Measurements from ENCODE around the gene ACACA. TPM values are rescaled to one million over a fixed set of nuclear protein-coding genes. Genes with fewer than 3 reads are reported as not detected.
A peak's percentile ranks its signal among the peaks of the same experiment; 100 is the strongest.

The ACACA gene
- total RNA-seq, 1 donor from 2014 or later, result 85.3 TPM

DNA sequence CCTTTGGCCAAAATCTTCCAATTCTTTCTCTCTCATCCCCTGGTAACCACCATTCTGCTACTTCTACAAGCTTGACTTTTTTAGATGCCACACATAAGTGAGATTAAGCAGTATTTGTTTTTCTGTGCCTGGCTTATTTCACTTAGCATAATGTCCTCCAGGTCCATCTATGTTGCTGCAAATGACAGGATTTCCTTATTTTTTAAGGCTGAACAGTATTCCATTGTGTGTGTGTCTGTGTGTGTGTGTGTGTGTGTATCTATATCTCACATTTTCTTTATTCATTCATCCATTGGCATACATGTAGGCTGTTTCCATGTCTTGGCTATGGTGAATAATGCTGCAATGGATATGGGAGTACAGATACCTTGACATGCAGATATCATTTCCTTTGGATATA is 6.1 kb downstream of the ACACA start:
- no peak for DNase-seq (ENCODE audit: low spot score)
- intact Hi-C loops (cut with DNase I), result no loop called here
- ATAC-seq, result no peak

DNA sequence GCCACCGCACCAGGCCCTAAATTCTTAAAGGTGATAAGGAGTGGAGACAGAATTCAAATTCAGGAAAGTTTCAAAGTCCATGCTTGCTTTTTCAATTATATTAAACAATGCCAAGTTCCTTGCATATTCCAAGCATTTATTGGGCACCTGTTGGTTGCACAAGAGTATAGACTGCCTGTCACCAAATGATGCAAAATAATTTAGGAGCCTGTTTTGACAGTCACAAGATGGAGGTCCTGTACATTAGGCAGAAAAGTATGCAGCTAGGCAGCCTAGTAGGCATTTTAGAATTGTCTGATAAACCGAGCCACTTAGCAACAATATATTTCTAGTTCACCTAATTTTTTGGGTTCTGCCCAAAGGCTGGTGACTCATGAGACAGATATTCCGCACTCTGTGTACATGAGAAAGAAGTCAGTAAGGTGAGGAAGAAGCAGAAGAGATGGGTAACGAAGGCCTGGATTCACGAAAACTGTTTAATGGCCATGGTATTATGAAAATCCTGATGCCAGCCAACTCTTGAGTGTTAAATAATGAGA is 7.3 kb downstream of the ACACA start:
- no peak for DNase-seq (ENCODE audit: low spot score)
- intact Hi-C loops (cut with DNase I), result no loop called here
- no peak for ATAC-seq

DNA sequence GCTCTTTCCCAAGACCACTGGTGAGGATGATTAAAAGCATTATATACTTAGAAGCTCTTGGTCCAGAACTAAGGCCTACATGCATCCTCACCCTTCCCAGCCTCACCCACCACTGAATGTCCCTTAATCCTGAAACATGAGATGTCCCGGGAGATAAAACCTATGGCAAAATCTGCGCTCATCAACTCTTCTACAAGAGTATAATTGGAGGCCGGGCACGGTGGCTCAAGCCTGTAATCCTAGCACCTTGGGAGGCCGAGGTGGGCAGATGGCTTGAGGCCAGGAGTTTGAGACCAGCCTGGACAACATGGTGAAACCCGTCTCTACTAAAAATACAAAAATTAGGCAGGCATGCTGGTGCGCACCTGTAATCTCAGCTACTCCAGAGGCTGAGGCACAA is 13.3 kb downstream of the ACACA start:
- DNase-seq (ENCODE audit: low spot score) (no peak), ATAC-seq (no peak)

DNA sequence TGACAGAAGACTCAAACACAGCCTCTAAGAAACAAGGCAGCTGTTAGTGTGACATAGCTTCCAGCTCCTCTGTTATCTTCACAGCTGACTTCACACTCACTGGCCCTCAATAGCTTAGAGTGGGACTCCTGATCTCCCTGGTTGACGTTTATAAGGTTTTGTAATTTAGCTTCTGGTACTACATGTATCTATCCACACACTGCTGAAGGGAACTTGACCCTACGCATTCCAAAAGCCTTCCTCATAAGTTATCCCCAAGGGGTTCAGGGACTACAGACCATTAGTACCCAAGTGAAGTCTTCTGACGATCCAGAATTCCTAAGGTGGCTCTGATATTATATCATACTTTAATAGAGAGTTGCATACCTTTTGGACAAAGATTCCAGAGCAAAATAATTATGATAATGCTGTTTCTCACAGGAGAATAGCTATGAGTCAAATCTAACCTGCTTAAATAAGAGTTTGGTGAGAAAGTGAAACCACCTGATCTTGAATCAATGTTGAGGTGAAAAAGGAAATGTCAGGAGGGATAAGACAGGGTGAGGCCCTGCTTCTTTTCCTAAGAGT is 14.5 kb downstream of the ACACA start:
- no peak for DNase-seq (ENCODE audit: low spot score)
- peak; percentile 62 for ATAC-seq
- intact Hi-C loops (cut with DNase I), result no loop called here

More for the DNA sequence above, 13.3 kb downstream of the ACACA start:
- intact Hi-C loops (cut with DNase I), result no loop called here

DNA sequence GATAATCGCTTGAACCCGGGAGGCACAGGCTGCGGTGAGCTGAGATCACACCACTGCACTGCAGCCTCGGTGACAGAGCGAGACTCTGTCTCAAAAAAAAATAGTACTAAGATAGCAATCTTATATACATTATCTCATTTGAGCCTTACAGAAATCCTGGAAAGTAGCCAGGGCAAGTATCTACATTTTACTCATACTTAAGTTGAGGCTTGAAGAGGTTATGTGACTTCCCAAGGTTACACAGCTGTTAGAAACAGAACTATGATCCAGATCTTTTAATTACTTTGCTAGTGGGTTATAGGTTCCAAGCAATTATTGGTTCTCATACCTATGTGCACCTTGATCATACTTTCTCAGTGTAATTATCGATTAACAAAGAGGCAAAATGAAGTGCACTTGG is 15.5 kb downstream of the ACACA start:
- intact Hi-C loops (cut with DNase I), result no loop called here
- ATAC-seq (no peak), DNase-seq (ENCODE audit: low spot score) (no peak)

DNA sequence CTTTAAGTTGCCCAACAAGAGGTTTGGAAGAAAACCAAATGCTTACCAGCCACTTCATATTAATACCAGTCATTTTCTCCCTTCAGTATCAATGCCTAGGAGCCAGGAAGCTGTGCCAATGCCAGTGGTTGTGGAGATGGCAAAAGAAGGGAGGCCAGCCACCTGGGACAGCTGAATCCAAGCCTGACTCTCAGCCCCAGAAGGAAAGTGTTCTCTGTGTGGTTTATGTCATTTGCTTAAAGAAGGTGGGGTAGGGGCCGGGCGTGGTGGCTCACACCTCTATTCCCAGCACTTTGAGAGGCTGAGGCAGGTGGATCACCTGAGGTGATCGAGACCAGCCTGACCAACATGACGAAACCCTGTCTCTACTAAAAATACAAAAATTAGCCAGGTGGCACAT is 17.5 kb downstream of the ACACA start:
- ATAC-seq, result no peak
- intact Hi-C loops (cut with DNase I), result no loop called here
- no peak for DNase-seq (ENCODE audit: low spot score)

DNA sequence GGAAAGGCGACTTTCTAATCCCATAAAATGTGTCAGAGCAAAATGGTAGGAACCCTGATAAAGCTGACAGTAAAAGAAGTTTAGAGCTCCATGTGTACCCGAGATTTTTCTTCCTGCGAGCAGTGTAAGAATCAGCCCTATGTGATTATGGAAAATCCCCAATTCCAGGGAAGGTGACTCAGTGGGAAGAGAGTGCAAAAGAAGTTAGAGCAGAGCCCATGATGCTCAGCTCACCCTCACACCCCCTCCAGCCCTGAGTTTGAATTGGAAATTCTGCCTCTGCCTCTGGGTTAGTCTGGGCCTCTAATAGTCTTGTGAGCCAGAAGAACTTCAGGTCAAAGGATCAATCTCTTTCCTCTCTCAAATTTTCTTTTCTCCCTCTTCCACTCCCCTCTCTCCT is 18.4 kb downstream of the ACACA start:
- intact Hi-C loops (cut with DNase I), result no loop called here
- no peak for ATAC-seq
- DNase-seq (ENCODE audit: low spot score), result no peak

DNA sequence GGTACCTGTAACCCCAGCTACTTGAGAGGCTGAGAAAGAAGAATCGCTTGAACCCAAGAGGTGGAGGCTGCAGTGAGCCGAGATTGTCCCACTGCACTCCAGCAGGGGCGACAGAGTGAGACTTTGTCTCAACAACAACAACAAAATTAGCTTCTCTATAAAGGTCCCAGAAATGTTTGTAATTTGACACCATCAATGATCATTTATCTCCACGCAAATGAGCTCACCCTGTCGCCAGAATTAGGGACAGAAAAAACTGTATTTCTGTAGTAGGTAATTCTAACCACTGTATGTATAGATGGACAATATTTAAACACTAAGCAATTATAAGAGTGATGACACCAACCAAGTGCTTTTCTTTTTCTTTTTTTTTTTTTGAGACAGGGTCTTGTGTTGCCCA is 20.2 kb downstream of the ACACA start:
- intact Hi-C loops (cut with DNase I), result no loop called here
- ATAC-seq (no peak), DNase-seq (ENCODE audit: low spot score) (no peak)

DNA sequence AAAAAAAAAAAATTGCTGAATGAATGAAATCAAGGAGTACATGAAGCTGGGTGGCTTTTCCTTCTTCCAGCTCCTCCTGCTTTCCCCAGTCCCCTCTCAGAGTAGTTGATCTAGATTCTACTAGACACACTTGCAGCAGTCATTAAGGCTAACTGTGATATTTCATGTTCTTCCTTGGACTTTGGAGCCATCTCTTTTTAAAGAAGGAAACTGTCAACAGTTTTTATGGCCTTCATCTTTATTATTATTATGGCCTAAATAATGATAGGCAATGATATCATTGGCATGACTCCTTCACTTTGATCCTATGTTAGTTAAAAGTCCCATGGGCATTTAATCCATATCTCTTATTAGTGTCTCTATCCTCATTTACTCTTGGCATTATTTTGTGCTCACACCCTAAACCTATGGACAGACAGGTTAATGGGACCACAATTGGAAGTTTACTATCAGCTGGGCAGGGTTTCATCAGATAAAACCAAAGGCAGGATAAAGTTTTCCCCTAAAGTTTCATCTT is 21.1 kb downstream of the ACACA start:
- ATAC-seq (no peak), DNase-seq (ENCODE audit: low spot score) (no peak)
- intact Hi-C loops (cut with DNase I), result no loop called here

DNA sequence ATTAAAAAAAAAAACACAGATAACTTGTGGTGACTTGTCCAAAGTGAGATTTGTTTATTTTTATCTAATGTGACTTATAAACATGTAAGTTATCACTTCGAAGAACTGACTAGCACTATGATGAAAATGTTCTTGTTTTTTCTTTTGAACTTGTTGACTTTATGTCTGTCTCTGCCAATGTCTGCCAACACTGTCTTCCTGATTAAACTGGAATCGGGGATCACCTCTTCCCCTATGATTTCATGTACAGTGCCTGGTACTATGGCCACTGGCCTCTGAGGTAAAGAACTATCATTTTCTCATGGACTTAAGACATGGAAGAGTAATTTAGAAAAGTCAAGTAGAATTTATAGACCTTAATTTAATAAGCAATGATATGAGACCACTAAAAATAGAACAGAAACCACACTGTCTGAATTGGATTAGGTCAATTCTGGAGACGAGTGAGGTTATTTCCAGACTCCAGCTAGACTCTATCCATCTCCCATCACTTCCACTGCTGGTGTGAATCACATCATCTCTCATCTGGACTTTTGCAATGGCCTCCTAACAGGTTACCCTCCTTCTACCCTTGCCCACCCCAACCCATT is 22.0 kb downstream of the ACACA start:
- intact Hi-C loops (cut with DNase I), result no loop called here
- DNase-seq (ENCODE audit: low spot score) (no peak), ATAC-seq (no peak)

DNA sequence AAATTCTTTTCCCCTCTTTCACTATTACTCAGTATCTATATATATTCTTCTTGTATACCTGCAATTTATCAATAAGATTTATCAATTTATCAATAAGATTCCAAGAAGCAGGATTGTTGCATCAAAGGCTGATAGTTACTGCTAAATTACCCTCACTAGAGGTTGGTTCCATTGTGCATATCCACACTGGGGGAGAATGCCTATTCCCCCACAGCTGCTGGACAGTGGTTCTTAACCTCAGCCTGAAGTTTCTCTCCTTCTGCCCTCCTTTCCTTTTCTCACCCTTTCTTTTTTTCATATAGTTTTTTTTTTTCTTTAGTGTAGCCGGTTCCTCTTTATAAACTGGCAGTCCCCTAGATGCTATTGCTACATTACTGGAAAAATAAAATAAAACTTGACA is 24.6 kb downstream of the ACACA start:
- no peak for ATAC-seq
- intact Hi-C loops (cut with DNase I), result no loop called here
- DNase-seq (ENCODE audit: low spot score), result no peak

DNA sequence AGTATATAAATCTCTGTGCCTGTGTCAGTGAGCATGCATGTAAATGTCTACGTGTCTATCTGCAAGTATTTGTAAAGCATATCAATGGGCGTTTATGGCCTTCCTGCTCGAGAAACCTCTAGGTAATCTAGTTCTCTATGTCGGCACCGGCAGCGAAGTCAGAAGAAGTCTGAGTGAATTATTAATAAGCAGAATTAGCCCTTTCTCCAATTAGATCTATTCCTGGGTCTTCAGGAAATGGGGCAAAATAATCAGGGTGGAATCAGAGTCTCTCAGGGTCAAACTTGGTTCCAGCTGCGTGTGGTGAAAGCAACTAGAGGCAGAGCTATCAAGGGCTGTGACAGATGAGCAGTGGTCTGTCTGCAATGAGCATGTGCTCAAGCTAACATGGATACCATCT is 30.9 kb downstream of the ACACA start, which contains the start of gene C17orf78:
C17orf78 (plus strand) TSS at position 280 of the 400 bp plus-strand sequence; CDS start at position 388, 108 bp downstream.
- no peak for DNase-seq (ENCODE audit: low spot score)
- ATAC-seq, result no peak
- intact Hi-C loops (cut with DNase I), result no loop called here

DNA sequence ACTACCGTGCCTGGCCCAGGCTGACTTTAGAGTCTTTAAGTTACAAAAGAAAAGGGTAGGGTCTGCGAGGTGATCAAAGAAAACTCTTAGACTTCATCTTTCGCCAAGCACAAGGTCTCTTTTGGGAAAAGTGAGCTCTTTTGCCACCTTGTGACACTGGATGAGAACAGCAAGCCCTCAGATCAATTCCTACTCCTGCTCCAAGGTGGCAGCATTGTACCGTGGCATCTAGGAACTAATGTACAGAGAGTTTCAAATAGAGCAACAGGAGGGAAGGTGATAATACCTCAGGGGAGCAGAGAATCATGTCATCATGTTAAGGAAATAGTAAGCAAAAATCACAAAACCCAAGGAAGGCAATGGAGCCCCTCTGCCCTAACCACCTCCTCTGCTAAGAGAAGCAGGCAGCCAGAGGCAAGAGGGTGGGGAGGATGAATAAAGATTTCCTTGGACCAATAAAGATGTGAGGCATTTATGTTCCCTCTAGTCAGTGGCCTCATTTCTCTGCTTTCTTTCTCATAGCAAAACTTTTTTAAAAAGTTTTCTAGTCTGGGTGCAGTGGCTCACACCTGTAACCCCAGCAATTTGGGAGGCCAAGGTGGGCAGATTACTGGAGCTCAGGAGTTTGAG is 33.0 kb downstream of the ACACA start:
- ATAC-seq, result peak; percentile 90
- intact Hi-C loops (cut with DNase I), result no loop called here
- no peak for DNase-seq (ENCODE audit: low spot score)

DNA sequence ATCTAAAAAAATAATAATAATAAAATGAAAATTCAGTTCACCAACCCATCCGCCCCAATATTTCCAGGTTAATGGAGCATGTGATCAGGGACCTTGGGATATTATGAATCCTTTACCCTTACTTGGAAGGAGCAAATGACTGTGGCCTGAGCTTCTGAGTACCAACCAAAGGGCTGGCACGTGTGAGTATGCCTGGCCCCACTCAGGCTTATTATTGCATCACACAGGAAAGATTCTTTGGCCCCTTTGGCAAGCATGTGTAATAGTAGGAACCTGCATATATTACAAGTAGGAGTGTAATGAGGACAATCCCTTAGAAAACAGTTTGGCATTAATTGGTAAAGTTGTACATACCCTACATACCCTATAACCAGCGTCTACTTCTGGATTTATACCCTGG is 38.1 kb downstream of the ACACA start:
- intact Hi-C loops (cut with DNase I), result no loop called here
- no peak for ATAC-seq
- no peak for DNase-seq (ENCODE audit: low spot score)

DNA sequence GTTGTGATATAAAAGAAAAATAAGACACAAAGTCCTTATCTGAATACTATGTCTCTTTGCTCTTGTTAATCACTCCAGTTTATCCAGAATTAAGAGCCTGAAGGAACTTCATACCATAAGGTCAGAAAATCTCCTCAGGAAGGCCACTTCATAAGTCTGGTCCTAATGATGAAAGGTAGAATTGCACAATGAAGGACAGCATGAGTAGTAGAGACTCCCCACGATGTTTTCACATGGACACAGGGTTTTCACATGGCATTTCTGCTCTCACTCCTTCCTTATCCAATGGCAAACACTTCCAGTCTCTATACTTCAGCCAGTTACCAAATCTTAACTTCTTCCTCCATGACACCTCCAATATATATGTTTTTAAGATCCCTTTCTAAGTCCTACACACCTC is 41.0 kb downstream of the ACACA start:
- ATAC-seq (no peak), DNase-seq (ENCODE audit: low spot score) (no peak)
- intact Hi-C loops (cut with DNase I), result no loop called here

DNA sequence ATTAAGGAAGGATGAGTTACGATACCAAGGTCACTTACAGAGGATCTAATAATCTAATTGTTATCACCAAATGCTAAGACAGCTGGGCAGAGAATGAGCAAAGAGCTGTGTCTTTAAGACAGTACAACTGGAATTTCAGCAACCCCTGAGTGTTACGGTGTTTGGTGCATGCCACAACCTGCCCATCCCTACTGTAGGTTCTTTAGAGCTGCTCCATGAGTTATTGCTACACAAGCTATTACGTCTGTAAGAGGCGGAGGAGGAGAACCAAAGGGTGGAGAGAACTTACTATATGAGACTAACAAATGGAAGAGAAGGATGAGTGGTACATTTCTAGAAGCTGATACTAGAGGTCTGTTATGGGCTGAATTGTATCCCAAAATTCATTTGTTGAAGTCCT is 45.1 kb downstream of the ACACA start:
- DNase-seq (ENCODE audit: low spot score), result no peak
- ATAC-seq, result no peak
- intact Hi-C loops (cut with DNase I), result no loop called here

DNA sequence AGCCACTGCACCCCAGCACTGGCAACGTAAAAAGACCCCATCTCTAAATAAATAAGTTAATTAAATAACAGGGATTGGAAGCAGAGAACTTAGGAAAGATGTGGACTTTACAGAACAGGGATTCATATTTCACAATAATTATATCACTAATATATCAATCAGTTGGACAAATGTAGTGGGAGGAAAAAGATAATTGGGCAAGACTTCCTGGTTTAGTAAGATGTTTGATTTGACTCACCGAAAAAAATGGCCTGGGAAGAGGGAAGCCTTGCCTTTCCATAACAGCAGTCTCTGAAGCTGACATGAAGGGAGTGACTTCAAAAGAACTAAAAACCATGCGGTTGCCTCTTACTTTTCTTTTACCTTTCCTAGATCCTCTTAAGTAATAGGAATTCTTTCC is 46.0 kb downstream of the ACACA start:
- intact Hi-C loops (cut with DNase I), result no loop called here
- no peak for ATAC-seq
- no peak for DNase-seq (ENCODE audit: low spot score)

DNA sequence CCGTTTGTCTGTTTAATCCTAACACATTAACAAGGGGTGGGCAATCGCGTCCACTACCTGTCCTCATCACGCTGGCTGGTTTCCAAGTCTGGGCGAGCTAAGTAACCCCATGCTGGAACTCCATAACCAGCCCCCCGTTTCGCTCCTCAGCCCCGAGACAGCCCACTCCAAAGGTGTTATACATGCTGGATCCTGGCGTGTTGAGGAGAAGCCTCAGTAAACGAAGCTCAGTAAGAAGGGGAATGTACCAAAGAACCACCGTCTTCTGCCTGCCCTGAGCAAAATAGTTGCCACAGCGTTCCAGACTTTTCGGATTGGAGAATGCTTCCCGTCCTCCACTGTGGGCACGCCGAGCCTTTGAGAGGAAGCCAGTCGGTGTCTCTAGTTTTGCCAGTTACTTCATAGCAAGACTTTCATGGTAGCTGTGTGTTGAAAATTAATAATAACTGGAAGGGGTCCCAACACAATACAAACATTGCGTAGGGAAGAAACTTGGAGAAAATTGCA is 46.9 kb downstream of the ACACA start:
- DNase-seq (ENCODE audit: low spot score) (no peak), ATAC-seq (no peak)
- intact Hi-C loops (cut with DNase I), result loop anchor here (10.0 kb wide), 1 partner anchor 735 kb away; no protein-coding TSS in a partner anchor

DNA sequence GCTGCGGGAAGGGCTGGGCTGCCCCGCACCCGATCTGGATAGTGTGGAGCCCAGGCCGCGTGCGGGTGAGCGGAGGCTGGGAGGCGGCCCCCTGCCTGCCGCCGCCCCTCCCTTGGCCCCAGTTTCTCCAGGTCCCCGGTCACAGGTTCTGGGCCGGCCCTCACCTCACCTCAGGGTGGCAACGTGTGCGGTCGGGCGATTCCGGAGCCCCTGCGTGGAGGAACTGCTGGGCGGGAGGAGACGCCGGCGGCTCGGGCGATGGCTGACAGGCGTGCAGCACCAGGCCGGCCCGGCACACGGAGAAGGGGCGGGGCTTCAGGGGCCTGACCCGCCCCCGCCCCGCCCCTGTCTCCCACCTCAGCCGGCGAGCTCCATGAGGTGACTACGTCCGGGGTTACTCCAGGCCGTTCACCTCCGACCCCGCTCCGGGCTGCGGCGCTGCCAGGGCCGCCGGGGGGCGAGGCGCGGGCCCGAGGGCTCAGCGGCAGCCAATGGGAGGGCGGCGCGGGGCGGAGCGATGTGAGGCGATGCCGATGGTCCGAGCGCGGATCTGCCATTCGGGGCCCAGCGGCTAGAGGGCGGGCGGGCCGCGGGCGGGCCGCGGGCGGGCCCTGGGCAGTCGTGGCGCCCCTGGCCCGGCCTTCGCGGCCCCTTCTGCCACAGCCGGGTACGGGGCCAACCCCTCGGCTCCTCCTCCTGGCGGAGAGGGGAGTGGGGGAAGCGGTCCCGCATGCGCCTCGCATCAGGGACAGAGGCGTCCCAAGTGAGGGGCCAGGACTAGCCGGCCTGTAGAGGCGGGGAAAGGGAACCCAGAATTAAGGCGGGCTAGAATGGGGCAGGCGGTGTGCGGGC is 47.6 kb downstream of the ACACA start:
- ATAC-seq (peak; percentile 96), DNase-seq (ENCODE audit: low spot score) (peak; percentile 97)
- intact Hi-C loops (cut with DNase I), result loop anchor here (10.0 kb wide), 1 partner anchor 734 kb away; no protein-coding TSS in a partner anchor
